Activated T-cell treated with anti-CD3 and anti-CD28 coated beads, Interleukin-2, amount 50 U/mL, for 72 hours (primary cell): ENCODE data around the gene MYL5. TPM values are rescaled to one million over a fixed set of nuclear protein-coding genes. Genes with fewer than 3 reads are reported as not detected.
"Not testable (repeated sequence)": the region's sequence is repeated elsewhere in the genome, so short reads cannot be mapped to it uniquely, and the experiment has no call there.

Experiments
- ATAC-seq, 2 donors: fragments of 150-1000 bp; cut with Tn5 transposase; replicated peaks in 1 of 2; 2 replicates each; pipeline ENCODE4 v1.10.0; 2021; ENCODE audit warnings: moderate library complexity in 2 of 2, mild to moderate bottlenecking in 1 of 2
- DNase-seq, 2 donors: peaks; one replicate each; pipeline ENCODE4 v3.0.0; 2021 to 2022; ENCODE audit warnings: mixed read lengths in 1 of 2
- H3K27ac Mint-ChIP-seq: one replicate; pipeline ENCODE4 v1.8.0; 2022; ENCODE audit warnings: mild to moderate bottlenecking, moderate library complexity, mixed read lengths
- H3K27me3 Mint-ChIP-seq: one replicate; pipeline ENCODE4 v1.8.0; 2022; ENCODE audit warnings: low read depth, mixed read lengths
- H3K36me3 Mint-ChIP-seq, 2 donors: one replicate each; pipeline ENCODE4 v1.8.0; 2022; ENCODE audit warnings: mixed read lengths in 2 of 2, mild to moderate bottlenecking in 1 of 2; ENCODE audit not compliant: insufficient read depth in 2 of 2
- H3K4me1 Mint-ChIP-seq: one replicate; pipeline ENCODE4 v1.8.0; 2022; ENCODE audit warnings: low read depth, mixed read lengths
- H3K4me3 Mint-ChIP-seq, 2 donors: one replicate each; pipeline ENCODE4 v1.8.0; 2022; ENCODE audit warnings: mild to moderate bottlenecking in 2 of 2, mixed read lengths in 2 of 2, moderate library complexity in 2 of 2
- H3K9me3 Mint-ChIP-seq, 2 donors: one replicate each; pipeline ENCODE4 v1.8.0; 2022; ENCODE audit warnings: mixed read lengths in 2 of 2
- total RNA-seq, 2 donors: library from RNA; stranded (reverse); gene quantifications; one replicate each; pipeline ENCODE4 v1.2.3, GENCODE V29; 2022

Gene MYL5
- total RNA-seq, 2 donors from 2014 or later: 21.3 TPM

DNA sequence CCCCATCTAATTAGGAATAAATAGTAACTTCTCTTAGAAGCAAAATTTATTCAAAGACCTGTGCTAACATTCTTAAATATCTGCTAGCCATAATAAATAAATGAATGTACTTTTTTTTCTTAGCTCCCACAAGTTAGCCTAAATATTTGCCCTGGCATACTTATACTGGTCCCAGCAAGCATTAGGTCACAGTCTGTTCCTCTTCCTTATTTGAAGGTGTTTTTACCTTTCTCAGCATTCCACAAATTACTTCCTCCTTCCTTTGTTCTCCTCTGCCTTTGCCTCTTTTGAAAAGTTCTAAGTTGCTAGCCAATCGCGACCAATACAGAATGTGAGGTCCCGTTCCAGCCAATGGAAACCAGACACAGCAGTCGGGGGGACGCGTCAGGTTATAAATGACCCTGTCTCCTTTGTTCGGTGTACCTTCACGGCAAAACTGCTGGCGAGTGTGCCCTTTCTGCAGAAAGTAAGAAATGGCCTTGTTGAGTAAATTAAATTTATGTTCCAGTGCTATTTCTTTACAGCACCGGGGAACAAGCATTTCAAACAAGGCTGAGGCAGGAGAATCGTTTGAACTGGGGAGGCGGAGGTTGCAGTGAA lies 20.1 kb downstream of the MYL5 start:
- not testable (repeated sequence) for H3K36me3 Mint-ChIP-seq, H3K9me3 Mint-ChIP-seq, DNase-seq, H3K27me3 Mint-ChIP-seq, H3K4me1 Mint-ChIP-seq, H3K4me3 Mint-ChIP-seq, H3K27ac Mint-ChIP-seq, ATAC-seq

DNA sequence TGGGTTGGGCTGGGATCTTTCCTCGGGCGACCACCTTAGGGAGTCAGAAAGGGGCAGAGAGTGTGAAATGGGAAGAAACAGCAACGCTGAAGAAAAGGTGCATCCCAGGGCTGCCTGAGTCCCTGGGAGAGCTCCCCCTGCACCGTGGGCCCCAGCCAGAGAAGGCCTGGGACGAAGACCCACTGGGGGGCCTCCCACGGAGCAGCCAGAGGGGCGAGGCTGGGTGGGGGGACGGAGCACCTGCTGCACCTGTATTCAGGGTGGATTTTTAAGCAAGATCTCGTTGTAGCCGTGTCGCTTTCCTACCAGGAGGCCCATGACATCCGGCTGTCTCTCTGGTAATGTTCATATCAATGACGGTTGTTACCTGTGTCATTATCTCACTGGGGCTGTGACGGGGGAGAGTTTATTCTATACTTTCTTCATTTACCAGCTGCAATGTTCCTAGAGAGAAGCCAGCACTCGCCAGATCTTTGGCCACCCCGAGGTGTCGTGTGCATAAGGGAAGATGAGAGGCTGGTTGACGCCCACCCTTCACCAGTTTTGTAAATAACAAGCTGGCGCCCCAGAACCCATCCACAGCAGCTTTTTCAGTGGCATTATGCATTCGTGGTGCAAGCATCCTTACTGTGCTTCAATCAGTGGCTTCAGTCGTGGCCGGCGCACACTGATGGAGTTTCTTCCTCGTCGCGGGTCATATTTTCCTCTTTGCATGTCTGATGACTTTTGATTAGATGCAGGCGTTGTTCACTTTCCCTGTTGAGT lies 25.7 kb downstream of the MYL5 start:
- Mint-ChIP-seq H3K4me1 (peaks cover 11% of the 10 kb centered on the region), H3K9me3 (no peaks in the 10 kb centered on the region), H3K36me3 (no peaks in the 10 kb centered on the region), H3K27ac (no peak overlapping the region), H3K4me3 (peak overlapping the region in 1 of 2 donors; percentile 58), H3K27me3 (no peaks in the 10 kb centered on the region)
- DNase-seq: no peak
- no peak for ATAC-seq

DNA sequence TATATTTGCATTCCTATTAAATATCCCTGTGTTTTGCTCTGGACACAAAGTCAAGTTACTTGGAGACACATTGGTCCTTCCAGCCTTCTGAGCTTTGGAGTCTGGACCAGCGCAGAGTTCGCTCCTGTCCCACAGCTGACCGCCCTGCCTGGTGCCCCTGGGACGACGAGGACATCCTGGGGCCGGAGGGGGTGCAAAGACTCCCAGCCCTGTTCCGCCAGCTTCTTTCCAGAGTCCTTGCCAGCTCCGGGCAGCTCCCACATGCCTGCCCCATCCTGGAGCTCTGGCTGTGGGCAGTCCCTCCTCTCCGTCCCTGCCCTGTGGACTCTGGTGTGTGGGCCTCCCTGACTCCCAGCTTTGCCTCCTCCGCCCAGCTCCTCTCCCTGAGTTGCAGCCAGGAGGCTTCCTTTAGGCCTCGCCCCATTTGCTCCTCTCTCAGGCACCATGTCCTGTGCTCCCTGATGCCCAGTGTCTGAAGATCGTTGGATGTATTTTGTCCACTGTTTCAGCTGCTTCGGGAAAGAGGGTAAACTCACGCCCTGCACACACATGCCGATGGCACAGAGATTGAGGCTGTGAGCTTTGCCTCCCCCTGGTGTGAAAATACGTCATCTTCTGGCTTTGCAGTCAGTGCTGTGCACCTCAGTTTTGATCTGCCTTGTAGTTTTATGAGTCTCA lies 26.4 kb downstream of the MYL5 start:
- Mint-ChIP-seq H3K27ac (no peak overlapping the region), H3K36me3 (no peaks in the 10 kb centered on the region), H3K27me3 (no peaks in the 10 kb centered on the region), H3K4me3 (peak overlapping the region in 1 of 2 donors; percentile 31), H3K4me1 (peaks cover 16% of the 10 kb centered on the region), H3K9me3 (no peaks in the 10 kb centered on the region)
- no peak for DNase-seq
- no peak for ATAC-seq

DNA sequence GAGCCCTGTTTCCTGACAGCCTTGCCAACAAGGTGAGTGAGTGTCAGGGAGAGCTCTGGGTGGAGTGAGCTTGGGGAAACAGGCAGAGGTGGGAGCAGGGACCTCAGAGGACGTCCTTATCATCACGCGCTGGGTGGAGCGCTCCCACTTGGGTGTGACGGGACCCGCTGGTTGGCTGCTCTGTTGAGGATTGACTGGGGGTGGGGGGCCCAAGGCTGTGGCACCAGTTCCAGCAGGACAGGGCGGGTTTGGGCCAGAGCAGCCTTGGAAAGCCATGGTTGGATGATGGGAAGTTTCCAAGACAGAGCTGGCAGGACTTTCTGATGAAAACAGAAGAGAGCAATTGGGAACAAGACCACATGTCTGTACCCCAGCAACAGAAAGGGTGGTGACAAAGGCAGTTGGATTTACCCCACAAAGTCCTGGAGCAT lies 28.3 kb downstream of the MYL5 start:
- H3K36me3 Mint-ChIP-seq: no peaks in the 10 kb centered on the region
- no peak overlapping the region for H3K4me3 Mint-ChIP-seq
- ATAC-seq: no peak
- H3K27me3 Mint-ChIP-seq: no peaks in the 10 kb centered on the region
- no peak overlapping the region for H3K27ac Mint-ChIP-seq
- peaks cover 16% of the 10 kb centered on the region for H3K4me1 Mint-ChIP-seq
- no peak for DNase-seq
- no peaks in the 10 kb centered on the region for H3K9me3 Mint-ChIP-seq

DNA sequence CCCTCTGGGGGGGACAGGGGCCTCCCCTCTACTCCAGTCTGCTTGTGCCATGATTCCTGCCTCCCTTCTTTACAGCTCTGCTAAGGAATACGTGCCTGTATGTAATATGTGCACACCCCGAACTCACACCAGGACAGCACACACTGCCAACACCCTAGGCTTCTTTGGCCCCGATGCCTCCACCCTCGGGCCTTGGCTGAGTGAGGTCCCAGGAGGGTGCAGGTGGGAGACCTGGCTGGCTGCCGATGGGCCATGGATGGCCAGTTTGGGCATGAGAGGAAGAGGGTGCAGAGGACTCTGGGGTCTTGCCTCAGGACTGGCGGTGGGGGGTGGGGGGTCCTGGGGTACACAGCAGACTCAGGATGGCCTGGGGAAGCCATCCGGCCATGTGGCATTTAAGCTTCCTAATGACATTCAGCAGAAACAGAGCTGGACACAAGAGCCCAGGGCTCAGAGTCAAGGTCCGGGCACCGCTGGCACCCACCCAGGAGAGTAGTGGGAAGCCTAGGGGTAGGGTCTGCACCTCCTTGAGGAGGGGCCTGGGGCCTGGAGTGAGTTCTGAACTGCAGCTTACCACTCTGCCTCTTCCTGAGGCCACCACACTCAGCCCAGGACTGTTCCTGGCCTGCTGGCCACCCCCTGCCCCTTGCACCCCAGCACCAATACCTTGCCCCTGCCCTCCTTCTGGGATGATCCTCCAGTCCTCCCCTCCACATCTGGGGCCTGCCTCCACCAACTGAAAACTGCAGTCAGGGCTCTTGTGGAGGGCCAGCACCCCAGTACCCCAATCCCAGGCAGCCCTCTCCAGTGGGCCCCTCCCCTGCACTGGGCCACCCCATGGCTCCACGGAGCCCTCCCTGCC lies 29.2 kb downstream of the MYL5 start:
- no peak for DNase-seq
- Mint-ChIP-seq H3K9me3 (no peaks in the 10 kb centered on the region), H3K4me3 (no peak overlapping the region), H3K27ac (no peak overlapping the region), H3K4me1 (peaks cover 16% of the 10 kb centered on the region), H3K27me3 (no peaks in the 10 kb centered on the region), H3K36me3 (no peaks in the 10 kb centered on the region)
- ATAC-seq: no peak

DNA sequence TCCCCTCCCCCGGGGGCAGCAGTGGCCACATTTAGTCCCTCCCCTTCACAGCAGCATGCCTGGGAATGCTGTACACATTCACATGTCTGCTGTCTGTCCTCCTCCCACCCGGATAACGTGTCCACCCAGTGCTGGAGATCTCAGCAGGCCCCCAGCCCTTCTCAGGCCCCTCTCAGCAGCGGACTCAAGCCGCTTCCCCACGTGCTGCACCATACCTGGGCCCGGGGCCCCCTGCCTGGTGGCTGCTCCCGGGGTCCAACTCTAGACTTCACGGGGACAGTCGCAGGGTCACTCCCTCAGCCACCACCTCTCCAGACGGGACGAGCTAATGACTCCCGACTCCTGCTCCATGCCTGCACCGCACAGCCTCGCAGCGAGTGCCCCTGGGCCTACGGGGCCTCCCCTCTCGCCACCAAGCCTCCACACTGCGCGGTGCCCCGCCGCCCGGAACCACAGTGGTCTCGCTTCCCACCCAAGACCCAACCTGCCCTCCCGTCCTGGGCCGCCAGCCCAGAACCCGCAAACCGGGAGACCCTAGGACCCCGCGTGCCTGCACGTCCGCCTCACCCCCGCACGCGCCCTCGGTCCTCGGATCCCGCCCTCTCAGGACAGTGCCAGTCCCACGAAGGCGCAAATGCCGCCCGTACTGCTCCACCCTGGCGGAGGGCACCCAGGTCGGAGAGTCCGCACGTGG lies 30.0 kb downstream of the MYL5 start:
- no peaks in the 10 kb centered on the region for H3K27me3 Mint-ChIP-seq
- H3K27ac Mint-ChIP-seq: no peak overlapping the region
- peaks cover 16% of the 10 kb centered on the region for H3K4me1 Mint-ChIP-seq
- peak overlapping the region; percentile 80 to 92 for H3K4me3 Mint-ChIP-seq
- DNase-seq (no peak), ATAC-seq (no peak)
- H3K9me3 Mint-ChIP-seq: no peaks in the 10 kb centered on the region
- no peaks in the 10 kb centered on the region for H3K36me3 Mint-ChIP-seq

DNA sequence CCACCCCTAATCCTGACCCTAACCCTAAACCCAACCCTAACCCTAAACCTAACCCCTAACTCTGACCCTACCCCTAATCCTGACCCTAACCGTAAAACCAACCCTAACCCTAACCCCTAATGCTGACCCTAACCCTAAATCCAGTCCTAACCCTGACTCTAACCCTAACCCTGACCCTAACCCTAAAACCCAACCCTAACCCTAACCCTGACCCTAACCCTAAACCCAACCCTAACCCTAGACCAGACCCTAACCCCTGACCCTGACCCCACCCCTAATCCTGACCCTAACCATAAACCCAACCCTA lies 30.6 kb downstream of the MYL5 start:
- H3K4me1 Mint-ChIP-seq: peaks cover 17% of the 10 kb centered on the region
- H3K27ac Mint-ChIP-seq: no peak overlapping the region
- ATAC-seq: no peak
- no peaks in the 10 kb centered on the region for H3K36me3 Mint-ChIP-seq
- H3K9me3 Mint-ChIP-seq: no peaks in the 10 kb centered on the region
- DNase-seq: no peak
- no peaks in the 10 kb centered on the region for H3K27me3 Mint-ChIP-seq
- peak overlapping the region; percentile 80 to 92 for H3K4me3 Mint-ChIP-seq

DNA sequence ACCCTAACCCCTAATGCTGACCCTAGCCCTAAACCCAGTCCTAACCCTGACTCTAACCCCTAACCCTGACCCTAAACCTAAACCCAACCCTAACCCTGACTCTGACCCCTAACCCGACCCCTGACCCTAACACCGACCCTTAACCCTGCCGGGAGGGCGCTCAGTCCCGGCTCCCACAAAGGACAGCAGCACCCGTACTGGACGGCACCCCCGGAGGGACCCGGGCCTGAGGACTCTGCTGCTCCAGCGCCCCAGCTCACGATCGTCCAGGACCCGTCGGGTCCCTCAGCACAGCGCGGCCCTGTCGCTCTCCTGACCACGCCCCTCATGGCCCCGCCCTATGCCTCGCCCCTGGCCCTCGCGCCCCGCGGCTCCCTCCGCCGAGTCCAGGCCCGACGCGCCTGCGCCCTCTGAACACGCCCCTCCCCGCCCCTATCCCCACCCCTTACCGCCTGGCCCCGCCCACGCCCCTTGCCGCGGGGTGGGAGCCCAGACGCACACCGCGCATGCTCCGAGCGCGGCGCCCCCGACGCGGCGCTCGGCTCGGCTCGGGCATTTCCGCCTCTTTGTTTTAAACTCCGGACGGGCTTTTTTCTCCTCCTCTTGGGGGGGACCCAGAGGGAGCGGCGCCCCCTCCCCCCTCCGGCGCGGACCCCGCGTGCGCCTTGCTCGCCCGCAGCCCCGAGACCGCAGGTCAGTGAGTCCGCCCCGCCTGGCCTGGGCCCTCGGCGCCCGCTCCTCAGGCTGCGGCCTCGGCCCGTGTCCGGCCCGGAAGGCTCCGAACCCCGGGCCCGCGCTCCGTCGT lies 31.1 kb downstream of the MYL5 start, which contains the start of gene PCGF3:
Gene PCGF3, plus strand, starts transcription at position 555 of the 805 bp plus-strand sequence. CDS start 27,849 bp downstream, outside the sequence.
- no peaks in the 10 kb centered on the region for H3K27me3 Mint-ChIP-seq

DNA sequence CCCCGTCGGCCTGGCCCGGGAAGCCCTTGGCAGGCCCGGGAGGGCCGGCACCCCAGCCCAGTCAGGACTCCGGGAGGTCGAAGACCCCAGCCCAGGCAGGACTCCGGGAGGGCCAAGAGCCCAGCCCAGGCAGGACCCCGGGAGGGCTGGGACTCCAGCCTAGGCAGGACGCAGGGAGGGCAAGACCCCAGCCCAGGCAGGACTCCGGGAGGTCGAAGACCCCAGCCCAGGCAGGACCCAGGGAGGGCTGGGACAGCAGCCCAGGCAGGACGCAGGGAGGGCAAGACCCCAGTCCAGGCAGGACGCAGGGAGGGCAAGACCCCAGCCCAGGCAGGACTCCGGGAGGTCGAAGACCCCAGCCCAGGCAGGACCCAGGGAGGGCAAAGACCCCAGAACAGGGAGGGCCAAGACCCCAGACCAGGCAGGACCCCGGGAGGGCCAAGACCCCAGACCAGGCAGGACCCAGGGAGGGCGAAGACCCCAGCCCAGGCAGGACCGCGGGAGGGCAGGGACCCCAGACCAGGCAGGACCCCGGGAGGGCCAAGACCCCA lies 31.8 kb downstream of the MYL5 start:
- H3K4me1 Mint-ChIP-seq: peaks cover 21% of the 10 kb centered on the region
- H3K9me3 Mint-ChIP-seq, H3K27ac Mint-ChIP-seq, DNase-seq, H3K27me3 Mint-ChIP-seq, H3K36me3 Mint-ChIP-seq, ATAC-seq: not testable (repeated sequence)
- peak overlapping the region; percentile 34 to 92 for H3K4me3 Mint-ChIP-seq

More for the DNA sequence above, 31.1 kb downstream of the MYL5 start, which contains the start of gene PCGF3:
- DNase-seq (peak; percentile 98), ATAC-seq (peak; percentile 98)
- H3K36me3 Mint-ChIP-seq: no peaks in the 10 kb centered on the region
- no peaks in the 10 kb centered on the region for H3K9me3 Mint-ChIP-seq
- H3K27ac Mint-ChIP-seq: peak within 1 kb of the TSS; percentile 52
- H3K4me3 Mint-ChIP-seq: peak within 1 kb of the TSS; percentile 80 to 92
- H3K4me1 Mint-ChIP-seq: peaks cover 21% of the 10 kb centered on the region

DNA sequence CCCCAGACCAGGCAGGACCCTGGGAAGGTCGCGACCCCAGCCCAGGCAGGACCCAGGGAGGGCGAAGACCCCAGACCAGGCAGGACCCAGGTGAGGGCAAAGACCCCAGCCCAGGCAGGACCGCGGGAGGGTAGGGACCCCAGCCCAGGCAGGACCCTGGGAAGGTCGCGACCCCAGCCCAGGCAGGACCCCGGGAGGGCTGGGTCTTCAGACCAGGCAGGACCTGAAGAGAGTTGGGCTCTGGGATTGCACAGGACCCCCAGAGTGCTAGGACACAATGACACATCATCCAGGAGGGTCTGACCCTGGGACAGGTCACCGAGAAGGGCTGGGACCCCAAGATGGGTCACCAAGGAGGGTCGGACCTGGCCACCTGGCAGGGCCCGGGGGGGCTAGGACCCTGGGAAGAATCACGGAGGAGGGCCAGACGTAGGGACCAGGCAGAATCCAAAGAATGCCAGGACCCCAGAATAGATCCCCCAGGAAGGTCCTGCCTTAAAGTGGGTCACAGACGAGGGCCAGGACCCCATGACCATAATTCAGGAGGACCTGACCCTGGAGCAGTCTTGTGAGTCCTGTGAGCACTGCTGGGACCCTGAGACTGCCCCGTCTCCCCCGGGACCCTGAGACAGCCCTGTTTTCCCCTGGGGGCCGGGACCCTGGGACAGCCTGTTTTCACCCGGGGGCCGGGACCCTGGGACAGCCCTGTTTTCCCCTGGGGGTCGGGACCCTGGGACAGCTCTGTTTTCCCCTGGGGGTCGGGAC lies 32.7 kb downstream of the MYL5 start:
- peaks cover 21% of the 10 kb centered on the region for H3K4me1 Mint-ChIP-seq
- DNase-seq (no peak), ATAC-seq (no peak)
- H3K27ac Mint-ChIP-seq: no peak overlapping the region
- no peaks in the 10 kb centered on the region for H3K9me3 Mint-ChIP-seq
- H3K27me3 Mint-ChIP-seq: no peaks in the 10 kb centered on the region
- no peaks in the 10 kb centered on the region for H3K36me3 Mint-ChIP-seq
- peak overlapping the region; percentile 19 to 50 for H3K4me3 Mint-ChIP-seq

DNA sequence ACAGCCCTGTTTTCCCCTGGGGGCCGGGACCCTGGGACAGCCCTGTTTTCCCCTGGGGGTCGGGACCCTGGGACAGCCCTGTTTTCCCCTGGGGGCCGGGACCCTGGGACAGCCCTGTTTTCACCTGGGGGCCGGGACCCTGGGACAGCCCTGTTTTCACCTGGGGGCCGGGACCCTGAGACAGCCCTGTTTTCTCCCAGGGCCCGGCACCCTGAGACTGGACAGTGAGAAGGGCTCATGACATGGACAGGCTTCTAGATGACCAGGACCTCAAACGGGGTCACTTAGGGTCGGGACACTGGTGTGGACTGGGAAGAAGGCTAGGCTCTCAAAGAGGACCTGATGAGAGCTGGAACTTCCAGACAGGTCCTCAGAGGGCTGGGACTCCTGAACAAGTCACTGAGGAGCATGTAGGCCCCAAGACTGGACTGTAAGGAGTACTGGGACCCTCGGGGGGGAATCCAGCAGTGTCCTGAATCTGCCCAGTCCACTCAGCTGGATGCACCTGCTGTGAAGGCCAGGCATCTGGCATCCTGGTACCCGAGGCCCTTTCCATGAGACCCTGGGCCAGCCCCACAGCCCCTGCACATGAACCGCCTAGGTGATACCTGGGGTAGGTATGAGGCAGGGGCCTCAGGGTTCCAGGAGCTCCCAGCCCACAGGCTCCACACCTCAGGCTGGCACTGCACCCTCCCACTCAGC lies 33.7 kb downstream of the MYL5 start:
- Mint-ChIP-seq H3K4me3 (no peak overlapping the region), H3K9me3 (no peaks in the 10 kb centered on the region)

More for the DNA sequence above, 33.7 kb downstream of the MYL5 start:
- Mint-ChIP-seq H3K27ac (no peak overlapping the region), H3K36me3 (no peaks in the 10 kb centered on the region), H3K27me3 (no peaks in the 10 kb centered on the region), H3K4me1 (peaks cover 21% of the 10 kb centered on the region)
- DNase-seq: no peak
- ATAC-seq: no peak
